Neuronal stem cell (in vitro differentiated cells): ENCODE results near the gene MFRP.

ENCODE experiments used
- DNase-seq: peaks from one replicate; pipeline ENCODE4 v3.0.0-alpha.2; 2013; ENCODE audit warnings: low spot score
- H2AFZ ChIP-seq: one replicate; pipeline ENCODE4 v1.6.1; 2013; ENCODE audit warnings: mild to moderate bottlenecking, low read length, inconsistent platforms
- H2AK5ac ChIP-seq: 2 replicates; pipeline ENCODE4 v1.6.1; 2013; ENCODE audit warnings: low read depth, mild to moderate bottlenecking, inconsistent platforms, low read length, moderate library complexity, mixed read lengths
- H2BK120ac ChIP-seq: 2 replicates; pipeline ENCODE4 v1.6.1; 2013; ENCODE audit warnings: low read depth, mild to moderate bottlenecking, inconsistent platforms, low read length, moderate library complexity, mixed read lengths
- H2BK12ac ChIP-seq: one replicate; pipeline ENCODE4 v1.6.1; 2013; ENCODE audit warnings: low read length, inconsistent platforms
- H2BK15ac ChIP-seq: 2 replicates; pipeline ENCODE4 v1.6.1; 2013; ENCODE audit warnings: mild to moderate bottlenecking, low read length, inconsistent platforms, mixed read lengths
- H2BK5ac ChIP-seq: one replicate; pipeline ENCODE4 v1.6.1; 2013; ENCODE audit warnings: inconsistent platforms, mild to moderate bottlenecking, low read length, moderate library complexity
- H3K14ac ChIP-seq: one replicate; pipeline ENCODE4 v1.6.1; 2013; ENCODE audit warnings: low read length, inconsistent platforms
- H3K18ac ChIP-seq: 2 replicates; pipeline ENCODE4 v1.6.1; 2013; ENCODE audit warnings: low read length, inconsistent platforms
- H3K23ac ChIP-seq: 2 replicates; pipeline ENCODE4 v1.6.1; 2013; ENCODE audit warnings: low read depth, mild to moderate bottlenecking, mixed read lengths, low read length, inconsistent platforms; ENCODE audit not compliant: poor library complexity
- H3K27ac ChIP-seq: replicated peaks from 3 replicates; pipeline ENCODE4 v1.5.1; 2013; ENCODE audit warnings: low read length, inconsistent platforms
- H3K27me3 ChIP-seq, 3 experiments: 2 replicates each; pipeline ENCODE4 v1.6.1; 2013; ENCODE audit warnings: low read length in 3 of 3, mild to moderate bottlenecking in 2 of 3, inconsistent platforms in 1 of 3, low read depth in 1 of 3, mixed read lengths in 1 of 3, moderate library complexity in 1 of 3; ENCODE audit not compliant: control insufficient read depth in 3 of 3, insufficient read depth in 3 of 3
- H3K36me3 ChIP-seq, 2 donors: replicated peaks in 1 of 2; 2 replicates each; pipeline ENCODE4 v1.6.1; 2013; ENCODE audit warnings: low read length in 2 of 2; ENCODE audit not compliant: control insufficient read depth in 2 of 2, insufficient read depth in 2 of 2
- H3K4ac ChIP-seq: 2 replicates; pipeline ENCODE4 v1.6.1; 2013; ENCODE audit warnings: inconsistent platforms, mild to moderate bottlenecking, low read length, moderate library complexity
- H3K4me1 ChIP-seq, 2 donors: 1 replicate in 1 of 2; 2 replicates in 1 of 2; pipeline ENCODE4 v1.6.1; 2013; ENCODE audit warnings: low read length in 2 of 2, low read depth in 1 of 2; ENCODE audit not compliant: control insufficient read depth in 2 of 2, insufficient read depth in 1 of 2
- H3K4me2 ChIP-seq: one replicate; pipeline ENCODE4 v1.6.1; 2013; ENCODE audit warnings: mild to moderate bottlenecking, low read length, inconsistent platforms; ENCODE audit not compliant: insufficient read depth, poor library complexity, severe bottlenecking
- H3K4me3 ChIP-seq, 2 donors: 2 replicates each; pipeline ENCODE4 v1.5.1; 2013; ENCODE audit warnings: low read length in 2 of 2, mild to moderate bottlenecking in 2 of 2, inconsistent platforms in 1 of 2, moderate library complexity in 1 of 2
- H3K79me1 ChIP-seq: one replicate; pipeline ENCODE4 v1.6.1; 2013; ENCODE audit warnings: low read depth, mild to moderate bottlenecking, inconsistent platforms, low read length, moderate library complexity
- H3K9ac ChIP-seq: one replicate; pipeline ENCODE4 v1.6.1; 2013; ENCODE audit warnings: mild to moderate bottlenecking, low read depth, low read length, inconsistent platforms; ENCODE audit not compliant: poor library complexity
- H3K9me3 ChIP-seq, 2 donors: replicated peaks in 1 of 2; 2 replicates each; pipeline versions ENCODE3 to v1.6.1; 2013; ENCODE audit warnings: low read length in 2 of 2, mild to moderate bottlenecking in 2 of 2, inconsistent platforms in 1 of 2, low read depth in 1 of 2, mixed read lengths in 1 of 2, moderate library complexity in 1 of 2; ENCODE audit not compliant: control insufficient read depth in 2 of 2, insufficient read depth in 1 of 2
- H4K8ac ChIP-seq: one replicate; pipeline ENCODE4 v1.6.1; 2013; ENCODE audit warnings: low read depth, mild to moderate bottlenecking, inconsistent platforms, low read length, moderate library complexity
- H4K91ac ChIP-seq: one replicate; pipeline ENCODE4 v1.6.1; 2013; ENCODE audit warnings: low read length, low read depth, mild to moderate bottlenecking, inconsistent platforms; ENCODE audit not compliant: poor library complexity
- WGBS, 2 donors: extraction: QIAGEN DNeasy Blood & Tissue Kit; methylation state at CpG; one replicate each; pipeline ENCODE4 v1.1.7; 2013; ENCODE audit warnings: missing lambda C conversion rate in 2 of 2, mixed read lengths in 1 of 2; ENCODE audit not compliant: insufficient read length in 2 of 2, insufficient replicate concordance in 1 of 2; ENCODE audit errors: extremely low coverage in 2 of 2; 5-methylcytosine and 5-hydroxymethylcytosine counted together

Gene MFRP

DNA sequence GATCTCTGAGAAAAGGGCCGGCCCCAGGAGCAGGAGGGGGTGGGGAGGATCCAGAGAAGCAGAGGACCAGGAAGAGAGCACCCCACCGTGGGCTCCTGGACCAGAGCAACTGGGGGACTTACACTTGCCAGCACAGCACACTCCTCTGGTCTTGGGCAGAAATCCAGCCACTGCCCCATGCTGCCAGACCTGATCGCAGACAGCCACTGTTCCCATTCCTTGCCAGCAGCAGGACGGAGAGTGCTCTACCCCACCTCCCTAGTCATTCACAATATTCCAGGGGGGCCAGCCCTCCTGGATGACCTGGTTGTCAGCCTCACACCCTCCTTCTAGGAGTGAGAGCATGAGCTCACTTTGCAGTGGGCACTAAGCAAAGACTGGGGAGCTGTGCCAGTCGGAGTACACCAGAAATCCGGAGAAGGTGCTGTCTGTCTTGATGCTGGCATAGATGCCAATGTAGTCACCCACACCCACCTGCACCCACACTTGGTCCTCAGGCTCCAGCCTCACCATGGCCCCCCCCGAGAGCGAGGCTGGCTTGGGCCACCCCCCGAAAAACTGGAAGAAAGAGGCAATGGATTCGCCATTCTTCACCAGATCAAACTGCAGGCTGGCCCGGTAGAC, 7.4 kb downstream of the MFRP start:
- no peak overlapping the region for H2AFZ ChIP-seq
- peak overlapping the region; percentile 69 for H3K4ac ChIP-seq
- no CpG with 5 or more reads among the region's 11 CpGs for WGBS, 2 donors
- peak overlapping the region; percentile 78 for H3K9ac ChIP-seq
- peak overlapping the region; percentile 56 for H3K14ac ChIP-seq
- peaks cover 33 to 39% of the 10 kb centered on the region in 2 donors for H3K4me1 ChIP-seq
- peak overlapping the region; percentile 89 for H3K4me2 ChIP-seq
- peak overlapping the region; percentile 98 for H2BK15ac ChIP-seq
- peak overlapping the region; percentile 98 for H3K18ac ChIP-seq
- H3K36me3 ChIP-seq: peaks cover 16% of the 10 kb centered on the region in 2 donors
- peak overlapping the region; percentile 1 for H2BK12ac ChIP-seq
- no peak overlapping the region for H4K8ac ChIP-seq
- peak overlapping the region; percentile 92 for H3K23ac ChIP-seq
- H3K27ac ChIP-seq: no peak overlapping the region
- H3K4me3 ChIP-seq: peak overlapping the region in 1 of 2 donors; percentile 70
- H2AK5ac ChIP-seq: peak overlapping the region; percentile 98
- no peak overlapping the region for H4K91ac ChIP-seq
- H2BK5ac ChIP-seq: no peak overlapping the region
- H3K27me3 ChIP-seq: peaks cover 6 to 36% (median 30%) of the 10 kb centered on the region in 3 experiments
- DNase-seq: no peak
- H3K79me1 ChIP-seq: peaks cover 22% of the 10 kb centered on the region
- peak overlapping the region; percentile 64 for H2BK120ac ChIP-seq
- no peaks in the 10 kb centered on the region for H3K9me3 ChIP-seq

DNA sequence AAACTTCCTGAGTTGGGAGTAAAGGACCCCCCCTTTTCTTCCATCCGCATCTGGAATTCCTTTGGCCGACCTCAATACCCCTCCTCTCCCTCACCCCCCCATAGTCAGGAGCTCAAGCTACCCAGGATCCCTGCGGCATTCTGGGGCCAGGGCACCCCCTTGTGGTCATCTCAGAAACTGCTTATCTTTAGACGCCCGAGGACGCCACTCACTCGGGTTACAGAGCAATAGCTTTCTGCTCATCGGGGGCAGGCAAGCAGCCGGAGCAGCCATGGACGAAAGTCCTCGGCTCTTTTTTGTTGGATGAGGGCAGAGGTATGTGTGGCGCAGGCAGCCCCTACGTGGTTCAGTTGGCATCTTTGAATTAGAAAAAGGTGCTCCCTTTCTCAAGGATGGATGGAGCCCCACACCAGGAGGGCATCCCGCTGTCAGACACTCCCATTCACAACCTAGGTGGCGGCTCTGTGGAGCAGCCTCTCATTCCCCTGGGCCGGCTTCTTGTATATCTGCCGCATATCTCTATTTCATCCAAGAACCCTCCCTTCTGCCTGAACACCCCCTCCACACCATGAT, 8.1 kb downstream of the MFRP start:
- Histone ChIP-seq H3K4me1 (peaks cover 33 to 41% of the 10 kb centered on the region in 2 donors), H3K79me1 (peaks cover 22% of the 10 kb centered on the region), H3K4ac (no peak overlapping the region), H3K4me3 (peak overlapping the region in 1 of 2 donors; percentile 63), H3K14ac (no peak overlapping the region), H2BK12ac (no peak overlapping the region), H3K23ac (no peak overlapping the region), H2BK15ac (peak overlapping the region; percentile 51), H4K8ac (no peak overlapping the region), H4K91ac (no peak overlapping the region), H3K9ac (no peak overlapping the region), H3K27ac (peak overlapping the region; percentile 75), H2BK5ac (no peak overlapping the region), H3K4me2 (peak overlapping the region; percentile 71), H2AK5ac (no peak overlapping the region), H3K9me3 (no peaks in the 10 kb centered on the region), H3K18ac (peak overlapping the region; percentile 71), H2BK120ac (no peak overlapping the region), H3K36me3 (peaks cover 16% of the 10 kb centered on the region in 2 donors), H3K27me3 (peaks cover 6 to 30% (median 29%) of the 10 kb centered on the region in 3 experiments), H2AFZ (peak overlapping the region; percentile 18)
- DNase-seq: peak; percentile 88
- no CpG with 5 or more reads among the region's 17 CpGs for WGBS, 2 donors

DNA sequence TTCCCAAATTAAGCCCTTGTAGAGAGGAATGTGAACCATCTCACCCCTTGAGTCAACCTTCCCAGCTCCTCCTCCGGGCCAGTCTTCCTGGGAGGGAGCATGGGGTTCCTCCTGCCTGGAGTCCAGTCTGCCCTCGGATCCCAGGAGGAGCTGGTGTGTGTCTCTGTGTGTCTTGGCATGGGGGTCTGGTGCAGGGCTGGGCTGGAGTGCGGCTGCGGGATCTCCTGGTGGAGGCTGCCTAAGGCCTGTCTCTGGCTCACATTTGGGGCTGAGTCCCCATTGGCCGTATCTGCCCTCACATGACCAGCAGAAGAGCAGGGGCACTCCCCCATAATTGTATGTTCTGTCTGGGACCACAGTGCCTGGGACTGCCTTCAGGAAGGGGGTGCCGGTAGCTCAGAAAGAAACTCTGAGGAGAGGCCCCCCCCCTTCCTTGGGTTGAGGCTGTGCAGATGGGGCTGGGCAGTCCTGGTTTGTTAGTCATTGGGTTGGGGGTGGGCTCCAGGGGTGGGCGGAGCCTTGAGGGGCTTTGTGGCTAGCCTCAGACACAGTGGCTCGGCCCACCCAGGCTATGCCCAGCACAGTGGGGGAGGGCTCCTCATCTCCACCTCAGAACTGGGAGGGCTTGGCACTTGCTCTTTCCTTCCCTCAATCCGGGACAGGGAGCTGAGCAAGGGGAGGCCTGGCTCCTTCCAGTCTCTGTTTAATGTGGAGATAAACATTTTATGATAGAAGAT, 8.8 kb downstream of the MFRP start:
- Histone ChIP-seq H3K27me3 (peaks cover 6 to 29% (median 24%) of the 10 kb centered on the region in 3 experiments), H3K9ac (no peak overlapping the region), H2BK15ac (peak overlapping the region; percentile 34), H2BK120ac (no peak overlapping the region), H3K18ac (peak overlapping the region; percentile 84), H2AK5ac (peak overlapping the region; percentile 5), H3K79me1 (peaks cover 22% of the 10 kb centered on the region), H4K8ac (no peak overlapping the region), H3K27ac (peak overlapping the region; percentile 75), H2BK12ac (no peak overlapping the region), H3K4me2 (peak overlapping the region; percentile 58), H3K9me3 (no peaks in the 10 kb centered on the region), H2AFZ (peak overlapping the region; percentile 18), H2BK5ac (no peak overlapping the region), H3K4me1 (peaks cover 33 to 46% of the 10 kb centered on the region in 2 donors), H3K4me3 (no peak overlapping the region), H3K14ac (no peak overlapping the region), H4K91ac (no peak overlapping the region), H3K36me3 (peaks cover 16% of the 10 kb centered on the region in 2 donors), H3K23ac (no peak overlapping the region), H3K4ac (no peak overlapping the region)
- peak; percentile 83 for DNase-seq
- WGBS, 2 donors: no CpG with 5 or more reads among the region's 9 CpGs
